B cell (primary cell): ENCODE data around the gene GNLY. TPM values are rescaled to one million over a fixed set of nuclear protein-coding genes. Genes with fewer than 3 reads are reported as not detected.

Source experiments
- ATAC-seq: fragments of 200-7000 bp; cut with Tn5 transposase; one replicate; pipeline ENCODE4 v1.10.0; 2021; ENCODE audit warnings: low read depth, mild to moderate bottlenecking, moderate number of reproducible peaks, moderate library complexity
- CTCF ChIA-PET: fragments of 350-600 bp; sonication (Branson Sonifier 250); formaldehyde crosslinking; loops from one replicate; lab custom pipeline; 2021; ENCODE audit warnings: antibody characterized with exemption, inconsistent platforms; lab: Charles Lee
- POLR2A ChIA-PET: fragments of 350-600 bp; sonication (Branson Sonifier 250); formaldehyde crosslinking; loops from one replicate; lab custom pipeline; 2021; ENCODE audit warnings: antibody characterized with exemption; lab: Charles Lee
- DNase-seq: peaks from one replicate; pipeline ENCODE4 v3.0.0; 2013
- H2AFZ ChIP-seq: 2 replicates; pipeline ENCODE4 v1.6.1; 2012; ENCODE audit warnings: mild to moderate bottlenecking, low read depth, low read length; ENCODE audit not compliant: insufficient read depth, poor library complexity, severe bottlenecking
- H3K27ac ChIP-seq, 2 donors: 1 replicate in 1 of 2; 2 replicates in 1 of 2; pipeline ENCODE4 v1.5.1; 2012 to 2013; ENCODE audit warnings: low read length in 2 of 2, mild to moderate bottlenecking in 2 of 2, moderate library complexity in 1 of 2
- H3K27me3 ChIP-seq, 4 experiments: fragments of 200-600 bp in 1 of 4; sonication (generic) in 1 of 4; replicated peaks in 1 of 4; 1 replicate in 2 of 4; 2 replicates in 2 of 4; pipeline versions ENCODE4 v1.6.1 to v1.7.0; 2013 to 2016; ENCODE audit warnings: low read length in 3 of 4, mild to moderate bottlenecking in 2 of 4, mixed read lengths in 1 of 4, moderate library complexity in 1 of 4; ENCODE audit not compliant: insufficient read depth in 4 of 4, control insufficient read depth in 3 of 4; ENCODE audit errors: control extremely low read depth in 1 of 4
- H3K36me3 ChIP-seq, 2 experiments: replicated peaks in 1 of 2; 1 replicate in 1 of 2; 2 replicates in 1 of 2; pipeline versions ENCODE4 v1.6.1 to v1.7.1; 2013; ENCODE audit warnings: low read length in 1 of 2; ENCODE audit not compliant: insufficient read depth in 2 of 2, control insufficient read depth in 1 of 2; ENCODE audit errors: control extremely low read depth in 1 of 2, extremely low read depth in 1 of 2
- H3K4me1 ChIP-seq, 2 donors: fragments of 200-600 bp in 1 of 2; sonication (generic) in 1 of 2; 1 replicate in 1 of 2; 2 replicates in 1 of 2; pipeline versions ENCODE4 v1.5.1 to v1.6.1; 2013 to 2017; ENCODE audit warnings: low read length in 2 of 2; ENCODE audit not compliant: control insufficient read depth in 2 of 2, insufficient read depth in 2 of 2
- H3K4me2 ChIP-seq: replicated peaks from 2 replicates; pipeline ENCODE3; 2012; ENCODE audit warnings: mild to moderate bottlenecking, low read depth, low read length; ENCODE audit not compliant: poor library complexity, severe bottlenecking
- H3K4me3 ChIP-seq, 5 experiments: fragments of 200-600 bp in 1 of 5; sonication (generic) in 1 of 5; 1 replicate in 3 of 5; 2 replicates in 2 of 5; pipeline versions ENCODE4 v1.5.1 to v1.7.0; 2011 to 2016; ENCODE audit warnings: low read length in 4 of 5, mild to moderate bottlenecking in 4 of 5, low read depth in 2 of 5, control low read depth in 1 of 5, moderate library complexity in 1 of 5; ENCODE audit not compliant: insufficient read depth in 1 of 5; ENCODE audit errors: control extremely low read depth in 1 of 5, extremely low read depth in 1 of 5
- H3K79me2 ChIP-seq: fragments of 200-600 bp; sonication (generic); one replicate; pipeline ENCODE4 v1.6.0; 2016; ENCODE audit warnings: low read length; ENCODE audit not compliant: control insufficient read depth, insufficient read depth
- H3K9ac ChIP-seq: fragments of 200-600 bp; sonication (generic); 2 replicates; pipeline ENCODE4 v1.6.1; 2017; ENCODE audit warnings: mild to moderate bottlenecking, low read length, moderate library complexity
- H3K9me3 ChIP-seq, 3 donors: one replicate each; pipeline versions ENCODE4 v1.6.1 to v1.7.1; 2013; ENCODE audit warnings: low read length in 2 of 3; ENCODE audit not compliant: control insufficient read depth in 2 of 3, insufficient read depth in 1 of 3; ENCODE audit errors: control extremely low read depth in 1 of 3
- H4K20me1 ChIP-seq: 2 replicates; pipeline ENCODE4 v1.6.0; 2012; ENCODE audit warnings: mild to moderate bottlenecking, low read length; ENCODE audit not compliant: insufficient read depth, control insufficient read depth, poor library complexity, severe bottlenecking
- H3K27ac Mint-ChIP-seq: one replicate; pipeline ENCODE4 v1.8.0; 2021; ENCODE audit warnings: mixed read lengths
- H3K27me3 Mint-ChIP-seq: one replicate; pipeline ENCODE4 v1.8.0; 2021; ENCODE audit warnings: mixed read lengths
- H3K4me1 Mint-ChIP-seq: one replicate; pipeline ENCODE4 v1.8.0; 2021; ENCODE audit warnings: mixed read lengths
- H3K4me3 Mint-ChIP-seq: one replicate; pipeline ENCODE4 v1.8.0; 2021; ENCODE audit warnings: mixed read lengths
- H3K9me3 Mint-ChIP-seq: one replicate; pipeline ENCODE4 v1.8.0; 2022; ENCODE audit warnings: mixed read lengths; ENCODE audit not compliant: insufficient read depth
- EZH2 ChIP-seq: IDR thresholded peaks from 2 replicates; pipeline ENCODE4 v1.6.1; 2012; ENCODE audit warnings: borderline replicate concordance, low read depth, mild to moderate bottlenecking, moderate library complexity, low read length; ENCODE audit not compliant: insufficient read depth, poor library complexity, severe bottlenecking
- WGBS: methylation state at CpG from one replicate; pipeline ENCODE4 v1.1.5; 2013; ENCODE audit warnings: missing lambda C conversion rate; ENCODE audit not compliant: insufficient coverage; 5-methylcytosine and 5-hydroxymethylcytosine counted together
- intact Hi-C: fragments of 100-400 bp; cut with micrococcal nuclease; formaldehyde crosslinking; loops from one replicate; pipeline ENCODE4 v1.10.0; 2022
- polyA plus RNA-seq: library from polyadenylated mRNA; depleted of rRNA; stranded (reverse); fragments of >200 nt; gene quantifications from 2 replicates; pipeline ENCODE4 v1.2.3, GENCODE V29; 2012
- total RNA-seq, 2 donors: library from RNA; stranded (reverse); fragments of 120-200 nt in 1 of 2; gene quantifications; 1 replicate in 1 of 2; 2 replicates in 1 of 2; pipeline versions ENCODE4 v1.2.3 to v1.2.4, GENCODE V29; 2013 to 2022
- TF ChIP-seq, protein P1 (sequence below): fragments of 200-600 bp; IDR thresholded peaks from one replicate; pipeline ENCODE4 v1.8.0; 2022; ENCODE audit warnings: antibody characterized with exemption, mild to moderate bottlenecking

GNLY gene
- total and polyA plus RNA-seq, 2 donors (not counting 1 experiment from before 2014, with no cell fraction given), result 3.9 to 4.2 TPM

- H3K79me2 ChIP-seq, result no peaks in the 10 kb centered on the region
- 95% methylated on average over 6 of the region's 7 CpGs for WGBS
- no peak overlapping the region for H3K4me2 ChIP-seq
- H3K27ac ChIP-seq, result no peak overlapping the region
- no peak overlapping the region for H3K4me3 ChIP-seq
- no peak for TF ChIP-seq EZH2
- TF ChIP-seq, protein P1, sequence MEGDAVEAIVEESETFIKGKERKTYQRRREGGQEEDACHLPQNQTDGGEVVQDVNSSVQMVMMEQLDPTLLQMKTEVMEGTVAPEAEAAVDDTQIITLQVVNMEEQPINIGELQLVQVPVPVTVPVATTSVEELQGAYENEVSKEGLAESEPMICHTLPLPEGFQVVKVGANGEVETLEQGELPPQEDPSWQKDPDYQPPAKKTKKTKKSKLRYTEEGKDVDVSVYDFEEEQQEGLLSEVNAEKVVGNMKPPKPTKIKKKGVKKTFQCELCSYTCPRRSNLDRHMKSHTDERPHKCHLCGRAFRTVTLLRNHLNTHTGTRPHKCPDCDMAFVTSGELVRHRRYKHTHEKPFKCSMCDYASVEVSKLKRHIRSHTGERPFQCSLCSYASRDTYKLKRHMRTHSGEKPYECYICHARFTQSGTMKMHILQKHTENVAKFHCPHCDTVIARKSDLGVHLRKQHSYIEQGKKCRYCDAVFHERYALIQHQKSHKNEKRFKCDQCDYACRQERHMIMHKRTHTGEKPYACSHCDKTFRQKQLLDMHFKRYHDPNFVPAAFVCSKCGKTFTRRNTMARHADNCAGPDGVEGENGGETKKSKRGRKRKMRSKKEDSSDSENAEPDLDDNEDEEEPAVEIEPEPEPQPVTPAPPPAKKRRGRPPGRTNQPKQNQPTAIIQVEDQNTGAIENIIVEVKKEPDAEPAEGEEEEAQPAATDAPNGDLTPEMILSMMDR, result no peak
- H3K4me1 Mint-ChIP-seq, result no peaks in the 10 kb centered on the region
- POLR2A ChIA-PET, result no interaction called here
- peaks cover 2 to 7% of the 10 kb centered on the region in 2 experiments for H3K36me3 ChIP-seq
- no peaks in the 10 kb centered on the region for H3K9me3 Mint-ChIP-seq
- no peaks in the 10 kb centered on the region for H3K4me1 ChIP-seq
- CTCF ChIA-PET, result no interaction called here
- no peak overlapping the region for H3K9ac ChIP-seq
- H4K20me1 ChIP-seq, result no peaks in the 10 kb centered on the region
- H3K27ac Mint-ChIP-seq, result no peak overlapping the region
- no peak overlapping the region for H3K4me3 Mint-ChIP-seq
- no peaks in the 10 kb centered on the region for H3K9me3 ChIP-seq
- H2AFZ ChIP-seq, result no peak overlapping the region
- no peaks in the 10 kb centered on the region for H3K27me3 Mint-ChIP-seq
- intact Hi-C loops, result no loop called here
- no peak for ATAC-seq
- DNase-seq, result no peak
- H3K27me3 ChIP-seq, result no peaks in the 10 kb centered on the region
Measured at GRCh38 chr2:85660725-85661124, 33.4 kb upstream of the GNLY start.

DNA sequence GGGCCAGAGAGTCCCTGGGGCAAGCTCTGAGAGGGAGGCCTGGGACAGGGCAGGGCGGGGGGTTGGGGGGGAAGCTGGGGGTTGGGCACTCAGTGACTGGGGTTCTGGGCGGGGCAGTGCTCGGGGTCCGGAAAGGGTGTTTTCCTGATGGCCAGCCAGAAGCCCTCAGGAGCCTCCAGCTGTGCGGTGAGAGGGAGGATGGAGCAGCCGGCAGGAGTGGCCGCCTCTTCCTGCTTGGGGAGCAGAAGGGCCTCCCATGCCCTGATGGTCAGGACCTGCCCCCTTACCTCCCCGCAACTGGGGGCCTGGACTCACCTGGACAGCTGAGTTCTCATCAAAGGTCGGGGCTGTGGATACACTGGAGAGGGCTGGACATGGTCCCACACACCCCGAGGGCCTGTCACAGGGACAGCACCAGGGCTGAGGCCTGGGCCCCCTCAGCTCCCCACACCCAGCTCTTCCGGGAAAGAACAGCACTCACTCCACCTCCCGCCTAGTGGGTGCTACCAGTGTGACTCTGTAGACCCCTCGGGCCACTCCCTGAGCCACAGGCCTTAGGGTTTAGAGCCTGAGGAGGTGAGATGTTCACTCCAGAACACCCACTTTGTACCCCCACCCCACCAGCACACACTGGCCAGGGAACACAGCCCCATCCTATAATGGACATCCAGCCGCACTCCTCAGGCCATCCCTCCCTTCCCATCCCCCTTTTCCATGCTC, 32.9 kb upstream of the GNLY start:
- ChIA-PET CTCF (no interaction called here), POLR2A (no interaction called here)
- Histone ChIP-seq H3K4me2 (no peak overlapping the region), H3K4me1 (no peaks in the 10 kb centered on the region), H4K20me1 (no peaks in the 10 kb centered on the region), H3K27me3 (no peaks in the 10 kb centered on the region), H3K36me3 (peaks cover 0 to 3% of the 10 kb centered on the region in 2 experiments), H3K9ac (no peak overlapping the region), H3K4me3 (no peak overlapping the region), H3K27ac (no peak overlapping the region), H3K79me2 (no peaks in the 10 kb centered on the region), H3K9me3 (no peaks in the 10 kb centered on the region), H2AFZ (no peak overlapping the region)
- H3K27me3 Mint-ChIP-seq, result no peaks in the 10 kb centered on the region
- ATAC-seq, result no peak
- H3K4me1 Mint-ChIP-seq, result no peaks in the 10 kb centered on the region
- 87% methylated on average over 11 of the region's 14 CpGs for WGBS
- no peak overlapping the region for H3K27ac Mint-ChIP-seq
- no peaks in the 10 kb centered on the region for H3K9me3 Mint-ChIP-seq
- H3K4me3 Mint-ChIP-seq, result no peak overlapping the region
- no peak for DNase-seq
- TF ChIP-seq EZH2, result no peak
- TF ChIP-seq, protein P1, result no peak
- intact Hi-C loops, result no loop called here
